Osteocyte (in vitro differentiated cells): ENCODE measurements around the gene MYMK. TPM values are rescaled to one million over a fixed set of nuclear protein-coding genes. Genes with fewer than 3 reads are reported as not detected.
A peak's percentile ranks its signal among the peaks of the same experiment; 100 is the strongest.

Source experiments
- DNase-seq: peaks from one replicate; pipeline ENCODE4 v3.0.0; 2021; ENCODE audit warnings: mixed read lengths; ENCODE audit not compliant: unreplicated experiment; ENCODE audit errors: extremely low spot score
- H3K27ac Mint-ChIP-seq: one replicate; pipeline ENCODE4 v1.8.0; 2021; ENCODE audit warnings: mild to moderate bottlenecking, mixed read lengths; ENCODE audit not compliant: unreplicated experiment
- H3K27me3 Mint-ChIP-seq: one replicate; pipeline ENCODE4 v1.8.0; 2021; ENCODE audit warnings: mixed read lengths; ENCODE audit not compliant: unreplicated experiment
- H3K36me3 Mint-ChIP-seq: one replicate; pipeline ENCODE4 v1.8.0; 2021; ENCODE audit warnings: mixed read lengths; ENCODE audit not compliant: unreplicated experiment
- H3K4me1 Mint-ChIP-seq: one replicate; pipeline ENCODE4 v1.8.0; 2021; ENCODE audit warnings: mixed read lengths; ENCODE audit not compliant: unreplicated experiment
- H3K4me3 Mint-ChIP-seq: one replicate; pipeline ENCODE4 v1.8.0; 2021; ENCODE audit warnings: mild to moderate bottlenecking, moderate library complexity, mixed read lengths; ENCODE audit not compliant: unreplicated experiment
- H3K9me3 Mint-ChIP-seq: one replicate; pipeline ENCODE4 v1.8.0; 2021; ENCODE audit warnings: mixed read lengths; ENCODE audit not compliant: unreplicated experiment
- CTCF ChIP-seq: fragments of 200-600 bp; sonication (generic); IDR thresholded peaks from 2 replicates; pipeline ENCODE4 v1.5.0; 2021; ENCODE audit warnings: antibody characterized with exemption, mild to moderate bottlenecking, moderate library complexity
- total RNA-seq: library from RNA; stranded (reverse); gene quantifications from 2 replicates; pipeline ENCODE4 v1.2.1, GENCODE V29; 2021

Gene MYMK
- total RNA-seq, 1 donor from 2014 or later: not detected

- TF ChIP-seq CTCF: no peak
- Mint-ChIP-seq H3K27me3 (peaks cover 4% of the 10 kb centered on the region), H3K27ac (no peak overlapping the region), H3K4me3 (peak overlapping the region; percentile 29), H3K9me3 (no peaks in the 10 kb centered on the region), H3K4me1 (peaks cover 9% of the 10 kb centered on the region), H3K36me3 (no peaks in the 10 kb centered on the region)
- DNase-seq: no peak
Measured at GRCh38 chr9:133477461-133477860, 47.3 kb downstream of the MYMK start.

- Mint-ChIP-seq H3K36me3 (no peaks in the 10 kb centered on the region), H3K4me1 (peaks cover 9% of the 10 kb centered on the region), H3K4me3 (no peak overlapping the region), H3K9me3 (no peaks in the 10 kb centered on the region), H3K27ac (no peak overlapping the region), H3K27me3 (peaks cover 2% of the 10 kb centered on the region)
- TF ChIP-seq CTCF: no peak
- no peak for DNase-seq
Measured at GRCh38 chr9:133476941-133477340, 47.8 kb downstream of the MYMK start.

GRCh38 chr9:133476036-133476931, 48.5 kb downstream of the MYMK start:
- H3K4me3 Mint-ChIP-seq: no peak overlapping the region
- no peaks in the 10 kb centered on the region for H3K27me3 Mint-ChIP-seq
- no peak for DNase-seq
- H3K36me3 Mint-ChIP-seq: no peaks in the 10 kb centered on the region
- TF ChIP-seq CTCF: no peak
- peaks cover 9% of the 10 kb centered on the region for H3K4me1 Mint-ChIP-seq
- H3K27ac Mint-ChIP-seq: no peak overlapping the region
- no peaks in the 10 kb centered on the region for H3K9me3 Mint-ChIP-seq

GRCh38 chr9:133475292-133476012, 49.3 kb downstream of the MYMK start:
- Mint-ChIP-seq H3K4me1 (peaks cover 9% of the 10 kb centered on the region), H3K36me3 (no peaks in the 10 kb centered on the region), H3K27ac (no peak overlapping the region), H3K4me3 (no peak overlapping the region), H3K9me3 (no peaks in the 10 kb centered on the region), H3K27me3 (no peaks in the 10 kb centered on the region)
- TF ChIP-seq CTCF: no peak
- no peak for DNase-seq

GRCh38 chr9:133474853-133475252, 49.9 kb downstream of the MYMK start:
- no peak for DNase-seq
- Mint-ChIP-seq H3K4me3 (no peak overlapping the region), H3K27ac (no peak overlapping the region), H3K36me3 (no peaks in the 10 kb centered on the region), H3K4me1 (peaks cover 9% of the 10 kb centered on the region), H3K9me3 (no peaks in the 10 kb centered on the region), H3K27me3 (no peaks in the 10 kb centered on the region)
- no peak for TF ChIP-seq CTCF
